Neutrophil (primary cell): ENCODE results near the gene TMEM109.

Experiments
- H3K27ac ChIP-seq: fragments of 200-600 bp; sonication (generic); 2 replicates; pipeline ENCODE4 v1.5.1; 2016; ENCODE audit warnings: mild to moderate bottlenecking, moderate library complexity
- H3K27me3 ChIP-seq: fragments of 200-600 bp; sonication (generic); 2 replicates; pipeline ENCODE4 v1.6.0; 2016; ENCODE audit warnings: mild to moderate bottlenecking
- H3K36me3 ChIP-seq: fragments of 200-600 bp; sonication (generic); 2 replicates; pipeline ENCODE4 v1.5.1; 2017
- H3K4me1 ChIP-seq, 2 experiments: fragments of 200-600 bp in 1 of 2; sonication (generic) in 1 of 2; 1 replicate in 1 of 2; 2 replicates in 1 of 2; pipeline versions ENCODE4 v1.5.1 to v1.6.1; 2013 to 2016; ENCODE audit warnings: low read depth in 1 of 2, low read length in 1 of 2, mild to moderate bottlenecking in 1 of 2, moderate library complexity in 1 of 2; ENCODE audit not compliant: control insufficient read depth in 1 of 2, insufficient read depth in 1 of 2
- H3K4me3 ChIP-seq, 2 experiments: fragments of 200-600 bp in 1 of 2; sonication (generic) in 1 of 2; 1 replicate in 1 of 2; 2 replicates in 1 of 2; pipeline ENCODE4 v1.5.1; 2013 to 2016; ENCODE audit warnings: low read depth in 1 of 2, low read length in 1 of 2, mild to moderate bottlenecking in 1 of 2, moderate library complexity in 1 of 2
- H3K9me3 ChIP-seq: fragments of 200-600 bp; sonication (generic); 2 replicates; pipeline ENCODE4 v1.5.1; 2016
- TF ChIP-seq, protein P1 (sequence below): fragments of 200-600 bp; sonication (generic); IDR thresholded peaks from 2 replicates; pipeline ENCODE4 v1.5.1; 2016; ENCODE audit warnings: antibody characterized with exemption

TMEM109 gene

DNA sequence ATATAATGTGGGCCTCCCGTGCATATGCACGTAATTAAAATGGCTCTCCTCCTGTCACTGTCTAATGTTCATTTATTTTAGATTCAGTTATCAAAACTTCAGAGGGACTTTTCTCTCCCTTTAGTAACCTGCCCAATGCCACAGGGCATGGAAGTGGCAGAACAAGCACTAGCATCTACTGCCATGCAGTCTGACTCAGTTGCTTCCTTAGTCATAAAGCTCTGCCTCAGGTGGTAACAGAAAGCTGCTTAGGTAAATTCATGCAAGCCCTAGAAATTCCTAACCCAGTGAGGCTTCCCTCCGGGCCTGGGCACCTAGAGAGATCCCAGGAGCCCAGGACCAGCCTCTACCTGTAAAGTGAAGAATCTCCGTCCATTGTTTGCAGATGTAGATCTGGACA is 16.5 kb upstream of the TMEM109 start:
- peaks cover 76% of the 10 kb centered on the region for H3K36me3 ChIP-seq
- no peak overlapping the region for H3K27ac ChIP-seq
- no peaks in the 10 kb centered on the region for H3K4me1 ChIP-seq
- H3K27me3 ChIP-seq: no peaks in the 10 kb centered on the region
- no peak overlapping the region for H3K4me3 ChIP-seq
- no peaks in the 10 kb centered on the region for H3K9me3 ChIP-seq
- TF ChIP-seq, protein P1, sequence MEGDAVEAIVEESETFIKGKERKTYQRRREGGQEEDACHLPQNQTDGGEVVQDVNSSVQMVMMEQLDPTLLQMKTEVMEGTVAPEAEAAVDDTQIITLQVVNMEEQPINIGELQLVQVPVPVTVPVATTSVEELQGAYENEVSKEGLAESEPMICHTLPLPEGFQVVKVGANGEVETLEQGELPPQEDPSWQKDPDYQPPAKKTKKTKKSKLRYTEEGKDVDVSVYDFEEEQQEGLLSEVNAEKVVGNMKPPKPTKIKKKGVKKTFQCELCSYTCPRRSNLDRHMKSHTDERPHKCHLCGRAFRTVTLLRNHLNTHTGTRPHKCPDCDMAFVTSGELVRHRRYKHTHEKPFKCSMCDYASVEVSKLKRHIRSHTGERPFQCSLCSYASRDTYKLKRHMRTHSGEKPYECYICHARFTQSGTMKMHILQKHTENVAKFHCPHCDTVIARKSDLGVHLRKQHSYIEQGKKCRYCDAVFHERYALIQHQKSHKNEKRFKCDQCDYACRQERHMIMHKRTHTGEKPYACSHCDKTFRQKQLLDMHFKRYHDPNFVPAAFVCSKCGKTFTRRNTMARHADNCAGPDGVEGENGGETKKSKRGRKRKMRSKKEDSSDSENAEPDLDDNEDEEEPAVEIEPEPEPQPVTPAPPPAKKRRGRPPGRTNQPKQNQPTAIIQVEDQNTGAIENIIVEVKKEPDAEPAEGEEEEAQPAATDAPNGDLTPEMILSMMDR: no peak

DNA sequence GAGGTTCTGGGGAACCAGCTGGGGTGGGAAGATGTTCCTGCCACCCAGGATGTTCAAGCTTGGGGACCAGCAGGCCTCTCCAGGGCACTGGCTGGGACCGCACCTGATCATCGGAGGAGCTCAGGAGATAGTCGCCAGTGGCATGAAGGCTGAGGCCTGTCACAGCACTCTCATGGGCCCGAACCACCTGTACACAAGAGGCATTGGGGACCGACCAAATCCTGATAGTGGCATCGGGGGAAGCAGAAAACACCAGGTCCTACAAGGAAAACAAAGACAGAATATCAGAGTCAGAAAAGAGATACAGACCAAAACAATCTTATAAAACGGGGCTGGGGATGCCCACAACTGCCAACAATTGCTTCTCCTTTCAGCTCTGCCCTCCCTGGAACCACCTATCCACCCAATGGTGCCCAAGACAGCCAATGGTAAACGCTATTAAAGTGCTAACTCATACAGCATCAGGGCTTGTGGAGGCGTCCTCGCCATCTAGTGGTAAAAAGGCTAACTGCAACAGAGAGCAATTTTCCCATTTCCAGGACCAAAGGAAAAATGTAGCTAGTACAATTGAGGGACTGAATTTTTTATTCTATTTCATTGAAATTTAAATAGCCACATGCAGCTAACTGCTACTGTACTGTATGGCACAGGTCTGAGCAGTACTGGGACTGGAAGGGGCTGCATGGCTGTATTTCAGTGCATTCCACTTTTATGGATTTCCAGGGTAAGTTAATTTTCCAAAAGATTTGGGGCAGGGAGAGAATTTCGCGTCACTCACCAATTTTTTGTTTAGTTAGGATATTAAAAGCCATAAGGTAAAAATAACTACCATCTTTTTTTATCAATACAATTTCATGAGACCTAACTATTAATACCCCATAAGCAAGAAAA is 14.7 kb upstream of the TMEM109 start:
- Histone ChIP-seq H3K36me3 (peaks cover 70% of the 10 kb centered on the region), H3K9me3 (no peaks in the 10 kb centered on the region), H3K27me3 (no peaks in the 10 kb centered on the region), H3K27ac (peak overlapping the region; percentile 44), H3K4me3 (no peak overlapping the region), H3K4me1 (no peaks in the 10 kb centered on the region)
- TF ChIP-seq, protein P1: peak; percentile 91

DNA sequence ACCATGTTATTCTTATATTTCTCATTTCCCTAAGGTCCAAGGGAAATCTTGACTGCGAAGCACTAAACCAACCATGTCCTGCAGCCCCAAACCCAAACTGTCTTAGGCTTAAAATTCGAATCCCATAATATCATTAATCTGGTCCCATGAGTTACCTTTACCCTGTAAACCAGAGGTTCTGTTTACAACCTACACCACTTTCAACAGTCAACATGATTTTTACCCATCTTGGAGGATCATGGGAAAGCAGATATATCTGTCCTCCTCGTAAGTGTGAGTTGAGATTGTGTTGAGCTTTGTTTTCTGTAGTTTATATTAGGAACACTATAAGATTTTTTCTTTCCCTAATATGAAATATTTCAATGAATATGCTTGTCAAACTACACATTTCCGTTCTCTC is 14.0 kb upstream of the TMEM109 start:
- Histone ChIP-seq H3K4me3 (no peak overlapping the region), H3K4me1 (peaks cover under 1 to 2% of the 10 kb centered on the region in 2 experiments), H3K36me3 (peaks cover 63% of the 10 kb centered on the region), H3K27me3 (no peaks in the 10 kb centered on the region), H3K27ac (no peak overlapping the region), H3K9me3 (no peaks in the 10 kb centered on the region)
- TF ChIP-seq, protein P1: no peak

DNA sequence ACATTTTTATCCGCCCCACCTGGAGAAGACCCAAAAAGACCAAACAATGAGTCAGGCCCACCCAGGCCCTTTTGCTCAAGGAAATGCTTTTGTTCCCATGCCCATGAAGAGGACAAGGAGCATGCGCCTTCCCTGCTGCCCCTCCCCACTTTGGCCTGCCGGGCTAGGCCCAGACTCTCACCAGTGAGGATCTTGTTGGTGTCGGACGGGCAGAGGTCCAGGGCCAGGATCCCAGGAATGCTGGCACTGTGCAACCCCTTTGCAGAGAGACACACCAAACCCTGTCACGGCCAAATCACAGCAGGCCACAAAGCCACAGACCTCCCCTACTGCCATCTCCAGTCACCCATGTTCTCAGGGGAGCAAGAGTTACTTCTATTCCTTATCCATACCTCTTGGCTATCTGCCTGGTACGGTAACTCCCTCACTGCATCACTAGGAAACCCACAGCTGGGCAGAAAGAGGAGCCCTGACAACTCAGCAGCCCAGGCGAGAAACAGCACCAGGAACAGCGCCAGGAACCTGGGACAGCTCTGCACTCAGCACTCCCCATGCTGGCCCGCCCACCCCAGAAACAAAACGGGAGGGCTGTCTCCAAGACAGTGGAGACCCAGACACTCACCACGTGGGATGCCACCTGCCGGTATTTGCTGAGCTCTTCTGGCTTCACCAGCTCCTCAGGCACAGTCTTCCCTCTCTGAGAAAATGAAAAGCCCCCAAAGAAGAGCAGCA is 13.1 kb upstream of the TMEM109 start:
- Histone ChIP-seq H3K9me3 (no peaks in the 10 kb centered on the region), H3K4me1 (peaks cover 9 to 11% of the 10 kb centered on the region in 2 experiments), H3K36me3 (peaks cover 55% of the 10 kb centered on the region), H3K27ac (no peak overlapping the region), H3K4me3 (no peak overlapping the region), H3K27me3 (no peaks in the 10 kb centered on the region)
- TF ChIP-seq, protein P1: no peak

DNA sequence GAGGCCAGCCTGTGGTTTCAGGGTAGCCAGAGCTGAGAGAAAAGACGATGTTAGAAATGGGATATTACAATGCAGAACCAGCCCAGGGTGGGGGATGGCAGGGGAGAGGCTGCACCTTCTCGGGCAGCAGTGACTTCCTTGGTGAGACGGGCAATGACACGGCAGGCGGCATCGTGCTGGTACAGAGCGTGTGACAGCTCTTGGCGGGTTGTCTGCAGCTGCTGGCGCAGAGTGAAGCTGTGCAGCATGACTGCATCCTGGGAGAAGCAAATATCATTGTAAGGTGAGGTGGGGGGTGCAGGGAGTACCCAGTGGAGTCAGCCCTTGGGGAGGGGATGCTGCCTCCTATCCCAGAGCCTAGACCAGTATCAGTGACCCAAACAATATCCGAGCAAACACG is 11.3 kb upstream of the TMEM109 start:
- Histone ChIP-seq H3K4me1 (peaks cover 20 to 21% of the 10 kb centered on the region in 2 experiments), H3K36me3 (peaks cover 38% of the 10 kb centered on the region), H3K9me3 (no peaks in the 10 kb centered on the region), H3K27ac (no peak overlapping the region), H3K4me3 (no peak overlapping the region), H3K27me3 (no peaks in the 10 kb centered on the region)
- TF ChIP-seq, protein P1: no peak
